ENCODE results near the gene PM20D1.

DNA sequence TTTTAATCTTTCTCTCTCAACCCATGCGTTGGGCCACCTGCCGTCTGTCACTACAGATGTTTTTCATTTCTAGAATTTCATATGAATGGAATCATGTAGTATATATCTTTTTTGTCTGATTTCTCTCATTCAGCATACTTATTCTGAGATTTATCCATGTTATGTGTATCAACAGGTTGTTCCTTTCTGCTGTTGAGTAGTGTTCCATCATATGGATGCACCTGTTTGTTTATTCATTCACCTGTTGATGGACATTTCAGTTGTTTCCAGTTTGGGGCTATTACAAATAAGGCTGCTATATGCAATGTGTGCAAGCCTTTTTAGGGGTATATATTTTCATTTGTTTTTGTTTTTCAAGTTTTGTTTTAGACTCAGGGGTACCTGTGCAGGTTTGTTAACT is 27.5 kb downstream of the PM20D1 start:
- TF ChIP-seq EZH2 (IDR thresholded peaks at IDR 0.05) = no peak
- TF ChIP-seq POLR2AphosphoS5 (IDR thresholded peaks at IDR 0.05; ENCODE audit: borderline replicate concordance, low read depth, low read length) = no peak
- no peak for TF ChIP-seq FOXP2 (optimal IDR thresholded peaks at IDR 0.05; ENCODE audit: control extremely low read depth, extremely low read length, insufficient read depth)

All from SK-N-MC (cell line).